OCI-LY3 (cell line): Measurements from ENCODE around the gene CPLANE2.

ENCODE experiments used
- H2AFZ ChIP-seq: fragments of 200-600, 300-600 bp; shearing (Covaris generic); 2 replicates; pipeline ENCODE4 v1.6.0; 2014; ENCODE audit warnings: antibody characterized with exemption, low read depth, low read length
- H3K27ac ChIP-seq: fragments of 200-600, 300-600 bp; sonication (generic); 2 replicates; pipeline ENCODE4 v1.5.1; 2014; ENCODE audit warnings: mild to moderate bottlenecking, low read length, moderate library complexity, mixed read lengths
- H3K27me3 ChIP-seq: fragments of 200-600, 300-600 bp; sonication (generic); 2 replicates; pipeline ENCODE4 v1.6.1; 2014; ENCODE audit warnings: low read depth, low read length, mixed read lengths
- H3K36me3 ChIP-seq: fragments of 200-600, 300-600 bp; sonication (generic); replicated peaks from 2 replicates; pipeline ENCODE3; 2014; ENCODE audit warnings: low read depth, low read length, mixed read lengths
- H3K4me1 ChIP-seq: fragments of 300-600, 200-600 bp; sonication (generic); 2 replicates; pipeline ENCODE4 v1.6.1; 2014; ENCODE audit warnings: low read length, mixed read lengths
- H3K4me2 ChIP-seq: fragments of 200-600, 300-600 bp; sonication (generic); 2 replicates; pipeline ENCODE4 v1.6.1; 2014; ENCODE audit warnings: low read length, mixed read lengths
- H3K4me3 ChIP-seq: fragments of 300-600, 200-600 bp; sonication (generic); 2 replicates; pipeline ENCODE4 v1.5.1; 2014; ENCODE audit warnings: antibody characterized with exemption, mild to moderate bottlenecking, low read length, moderate library complexity
- H3K79me2 ChIP-seq: fragments of 300-600, 200-600 bp; shearing (Covaris generic); 2 replicates; pipeline ENCODE4 v1.6.1; 2014; ENCODE audit warnings: mild to moderate bottlenecking, low read length, mixed read lengths
- H3K9ac ChIP-seq: fragments of 300-600, 200-600 bp; shearing (Covaris generic); 2 replicates; pipeline ENCODE4 v1.6.0; 2014; ENCODE audit warnings: mild to moderate bottlenecking, low read length, moderate library complexity
- H3K9me3 ChIP-seq: fragments of 200-600, 300-600 bp; shearing (Covaris generic); 2 replicates; pipeline ENCODE4 v1.6.1; 2014; ENCODE audit warnings: low read length, mixed read lengths; ENCODE audit not compliant: insufficient read depth
- H4K20me1 ChIP-seq: fragments of 200-600, 300-600 bp; sonication (generic); 2 replicates; pipeline ENCODE4 v1.6.1; 2016; ENCODE audit warnings: low read length, mixed read lengths; ENCODE audit not compliant: insufficient read depth
- CTCF ChIP-seq: fragments of 200-600, 300-600 bp; sonication (generic); IDR thresholded peaks from 2 replicates; pipeline ENCODE4 v1.5.1; 2014; ENCODE audit warnings: antibody characterized with exemption, low read length, low read depth
- EZH2phosphoT487 ChIP-seq: fragments of 200-600 bp; shearing (Covaris generic); IDR thresholded peaks from 2 replicates; pipeline ENCODE4 v1.6.1; 2018; ENCODE audit warnings: antibody characterized with exemption, mixed run types, low read depth

Gene CPLANE2

GRCh38 chr1:16208270-16208987 is 28.6 kb downstream of the CPLANE2 start:
- peaks cover 8% of the 10 kb centered on the region; the same call in 1 of the 2 replicates for H3K4me1 ChIP-seq
- H3K4me3 ChIP-seq: no peak overlapping the region
- no peaks in the 10 kb centered on the region for H4K20me1 ChIP-seq
- H3K36me3 ChIP-seq: no peaks in the 10 kb centered on the region
- no peaks in the 10 kb centered on the region for H3K79me2 ChIP-seq
- H3K27ac ChIP-seq: no peak overlapping the region
- no peaks in the 10 kb centered on the region for H3K9me3 ChIP-seq
- H3K4me2 ChIP-seq: no peak overlapping the region
- no peak overlapping the region for H3K9ac ChIP-seq
- H2AFZ ChIP-seq: no peak overlapping the region
- no peaks in the 10 kb centered on the region for H3K27me3 ChIP-seq
- TF ChIP-seq CTCF: no peak
- TF ChIP-seq EZH2phosphoT487: no peak

- no peaks in the 10 kb centered on the region for H4K20me1 ChIP-seq
- peak overlapping the region; percentile 76 for H3K9ac ChIP-seq
- H3K9me3 ChIP-seq: no peaks in the 10 kb centered on the region
- H3K4me3 ChIP-seq: peak overlapping the region; percentile 87
- no peak overlapping the region for H2AFZ ChIP-seq
- peaks cover 8% of the 10 kb centered on the region; the same call in 1 of the 2 replicates for H3K4me1 ChIP-seq
- no peaks in the 10 kb centered on the region for H3K79me2 ChIP-seq
- no peaks in the 10 kb centered on the region for H3K36me3 ChIP-seq
- H3K27me3 ChIP-seq: no peaks in the 10 kb centered on the region
- peak overlapping the region; percentile 80 for H3K4me2 ChIP-seq
- no peak for TF ChIP-seq EZH2phosphoT487
- TF ChIP-seq CTCF: no peak
- H3K27ac ChIP-seq: peak overlapping the region; percentile 72
Measured at GRCh38 chr1:16207318-16208269, 29.4 kb downstream of the CPLANE2 start.

- Histone ChIP-seq H2AFZ (peak overlapping the region; percentile 75; the same call in 1 of the 2 replicates), H3K27me3 (no peaks in the 10 kb centered on the region), H3K36me3 (no peaks in the 10 kb centered on the region), H3K27ac (peak overlapping the region; percentile 72), H3K4me2 (peak overlapping the region; percentile 80), H3K79me2 (no peaks in the 10 kb centered on the region), H3K9ac (peak overlapping the region; percentile 76), H4K20me1 (no peaks in the 10 kb centered on the region), H3K4me3 (peak overlapping the region; percentile 87), H3K4me1 (peaks cover 8% of the 10 kb centered on the region; the same call in 1 of the 2 replicates), H3K9me3 (no peaks in the 10 kb centered on the region)
- TF ChIP-seq EZH2phosphoT487 (no peak), CTCF (no peak)
Measured at GRCh38 chr1:16206547-16207317, 30.3 kb downstream of the CPLANE2 start.
